GM19240 (cell line): Measurements from ENCODE around the gene FBLN1.
A peak's percentile ranks its signal among the peaks of the same experiment; 100 is the strongest.

Experiments used
- DNase-seq: peaks from one replicate; pipeline ENCODE4 v3.0.0; 2011; ENCODE audit warnings: low spot score; ENCODE audit not compliant: insufficient read length

FBLN1 gene

DNA sequence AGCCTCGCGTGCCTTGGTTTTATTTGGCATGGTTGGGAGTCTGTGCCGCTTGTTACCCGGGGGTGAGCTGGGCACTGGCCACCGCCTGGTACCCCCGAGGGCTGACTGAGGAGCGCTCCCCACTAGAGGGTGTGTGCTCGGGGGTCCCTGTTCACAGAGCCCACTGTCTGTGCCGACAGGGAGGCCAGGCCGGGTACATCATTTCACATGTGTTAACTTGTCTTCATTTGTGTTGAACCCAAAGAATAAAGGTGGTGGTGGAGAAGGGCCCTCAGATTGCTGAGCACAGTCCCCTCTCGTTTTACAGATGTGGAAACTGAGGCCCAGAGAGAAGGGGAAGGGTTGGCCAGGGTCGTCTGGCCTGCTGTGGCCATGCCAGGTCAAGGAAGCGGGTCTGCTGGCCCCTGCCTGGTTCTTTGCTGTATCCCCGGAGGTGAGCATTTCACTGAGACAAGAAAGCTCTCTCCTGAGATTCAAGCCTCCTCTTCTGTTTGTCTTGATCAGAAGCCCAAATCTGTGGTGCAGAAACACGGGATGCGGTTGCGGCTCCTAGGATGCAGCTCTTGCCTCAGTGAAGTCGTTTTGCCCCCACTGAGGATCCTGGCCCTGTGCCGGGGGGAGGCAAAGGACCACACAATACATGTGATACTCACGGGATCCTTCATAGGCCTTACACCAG, 60.8 kb downstream of the FBLN1 start:
- no peak for DNase-seq

- DNase-seq, result no peak
Observed at GRCh38 chr22:45564349-45565030, 61.8 kb downstream of the FBLN1 start.

GRCh38 chr22:45565171-45565570, 62.5 kb downstream of the FBLN1 start:
- DNase-seq, result no peak

DNA sequence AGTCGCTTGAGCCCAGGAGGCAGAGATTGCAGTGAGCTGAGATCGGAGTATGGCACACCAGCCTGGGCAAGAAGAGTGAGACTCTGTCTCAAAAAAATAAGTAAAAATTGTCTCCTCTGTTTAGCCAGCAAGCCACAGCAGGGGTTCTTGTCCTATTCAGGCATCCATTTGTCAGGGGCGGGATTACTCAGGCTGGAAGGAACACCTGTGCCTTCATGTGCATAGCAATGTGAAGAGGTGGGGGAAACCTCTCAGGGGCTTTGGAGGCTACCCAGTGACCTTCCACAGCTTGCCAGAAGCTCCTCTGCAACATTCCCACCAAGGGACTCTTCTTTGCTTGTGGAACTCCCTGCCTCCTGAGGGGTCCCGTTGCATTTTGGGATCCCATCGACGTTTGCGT, 63.3 kb downstream of the FBLN1 start:
- no peak for DNase-seq

DNA sequence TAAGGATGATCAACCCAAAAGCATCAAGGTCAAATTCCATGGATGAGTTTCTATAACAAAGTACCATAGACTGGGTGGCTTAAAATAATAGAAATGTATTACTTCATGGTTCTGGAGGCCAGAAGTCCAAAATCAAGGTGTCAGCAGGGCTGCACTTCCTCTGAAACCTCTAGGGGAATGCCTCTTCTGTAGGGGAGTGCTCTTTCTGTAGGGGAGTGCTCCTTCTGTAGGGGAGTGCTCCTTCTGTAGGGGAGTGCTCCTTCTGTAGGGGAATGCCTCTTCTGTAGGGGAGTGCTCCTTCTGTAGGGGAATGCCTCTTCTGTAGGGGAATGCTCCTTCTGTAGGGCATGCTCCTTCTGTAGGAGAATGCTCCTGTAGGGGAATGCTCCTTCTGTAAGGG, 65.5 kb downstream of the FBLN1 start:
- DNase-seq, result no peak

DNA sequence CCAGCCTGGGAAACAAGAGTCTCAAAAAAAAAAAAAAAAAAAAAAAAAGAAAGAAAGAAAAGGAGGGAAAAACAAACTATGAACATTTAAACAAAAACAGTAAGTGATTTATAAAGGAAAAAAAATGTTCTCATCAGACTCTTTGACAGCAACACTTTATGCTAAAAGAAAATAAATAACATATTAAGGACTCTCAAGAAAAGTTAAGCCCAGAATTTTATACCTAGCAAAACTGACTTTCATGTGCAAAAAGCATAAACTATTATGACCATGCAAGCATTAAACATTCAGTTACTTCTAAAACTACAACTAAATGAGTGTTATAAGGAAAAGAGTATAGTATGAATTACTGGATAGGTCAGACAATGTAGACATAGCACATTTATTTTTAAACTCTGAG, 68.4 kb downstream of the FBLN1 start:
- no peak for DNase-seq

DNA sequence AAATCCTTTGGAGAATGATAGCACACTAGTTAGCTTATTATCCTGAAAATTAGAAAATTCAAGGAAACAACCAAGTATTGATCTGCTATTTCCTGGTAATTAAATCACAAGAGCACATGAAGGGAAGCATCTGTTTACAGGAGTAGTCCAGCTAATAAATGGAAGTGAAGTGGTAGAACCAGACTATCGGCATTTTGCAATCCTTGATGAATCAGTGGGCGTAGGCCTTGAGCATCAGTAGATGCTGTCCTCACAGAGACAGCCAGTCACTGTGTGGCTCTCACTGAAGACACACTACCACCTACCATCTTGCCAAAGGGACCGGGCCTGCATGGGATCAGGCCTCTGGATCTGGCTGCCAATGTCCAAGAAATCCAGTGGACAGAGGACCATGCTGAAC, 69.8 kb downstream of the FBLN1 start:
- DNase-seq, result no peak

GRCh38 chr22:45574069-45574703, 71.5 kb downstream of the FBLN1 start:
- DNase-seq, result no peak

DNA sequence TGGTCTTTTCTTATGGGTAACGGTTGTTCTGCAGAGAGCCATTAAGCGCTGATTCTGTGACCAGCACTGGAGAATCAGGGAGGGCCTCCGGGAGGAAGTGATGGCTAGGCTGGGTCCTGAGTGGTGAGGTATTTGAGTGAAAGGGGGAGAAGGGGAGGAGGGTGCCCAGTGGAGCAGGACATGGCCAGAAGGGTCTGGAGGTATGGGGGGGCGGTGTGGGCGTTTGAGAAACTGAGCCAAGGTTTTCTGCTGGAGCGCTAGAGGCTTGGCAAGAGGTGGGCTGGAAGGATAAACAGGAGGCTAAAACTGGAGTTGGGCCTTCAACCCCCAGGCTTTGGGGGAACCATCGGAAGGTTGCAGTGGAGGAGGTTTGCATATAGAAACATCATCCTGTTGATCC, 72.5 kb downstream of the FBLN1 start:
- no peak for DNase-seq

DNA sequence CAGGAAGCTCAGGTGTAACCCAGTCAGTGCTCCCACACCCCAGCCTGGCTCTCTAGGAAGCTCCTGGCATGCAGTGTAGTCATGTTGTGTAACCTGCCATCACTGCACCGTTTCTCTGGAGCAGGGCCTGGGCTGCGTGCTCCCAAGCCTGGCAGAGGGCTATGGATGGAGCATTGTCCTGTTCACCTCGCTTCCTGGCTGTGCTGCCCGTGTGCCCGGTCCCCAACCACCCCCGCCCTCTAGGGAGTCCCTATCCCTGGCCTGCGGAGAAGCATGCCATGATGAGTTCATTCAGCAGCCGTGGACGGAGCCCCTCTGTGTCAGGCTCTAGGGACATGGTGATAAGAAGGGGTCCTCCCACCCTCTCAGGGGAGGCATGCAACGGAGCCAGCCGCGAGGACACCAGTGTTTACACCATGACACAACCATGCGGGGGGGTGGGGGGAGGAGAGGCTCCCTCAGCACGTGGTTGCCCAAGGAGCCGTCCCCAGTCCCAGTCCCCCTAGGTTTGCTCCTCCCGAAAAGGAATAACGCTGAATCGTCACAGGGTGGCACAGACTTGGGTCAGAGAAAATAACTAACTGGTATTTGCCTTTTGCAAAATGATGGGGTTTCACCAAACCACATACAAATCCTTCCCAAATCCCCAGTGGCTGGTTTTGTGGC, 73.1 kb downstream of the FBLN1 start:
- DNase-seq, result no peak

- DNase-seq, result no peak
Observed at GRCh38 chr22:45576273-45576625, 73.6 kb downstream of the FBLN1 start.

DNA sequence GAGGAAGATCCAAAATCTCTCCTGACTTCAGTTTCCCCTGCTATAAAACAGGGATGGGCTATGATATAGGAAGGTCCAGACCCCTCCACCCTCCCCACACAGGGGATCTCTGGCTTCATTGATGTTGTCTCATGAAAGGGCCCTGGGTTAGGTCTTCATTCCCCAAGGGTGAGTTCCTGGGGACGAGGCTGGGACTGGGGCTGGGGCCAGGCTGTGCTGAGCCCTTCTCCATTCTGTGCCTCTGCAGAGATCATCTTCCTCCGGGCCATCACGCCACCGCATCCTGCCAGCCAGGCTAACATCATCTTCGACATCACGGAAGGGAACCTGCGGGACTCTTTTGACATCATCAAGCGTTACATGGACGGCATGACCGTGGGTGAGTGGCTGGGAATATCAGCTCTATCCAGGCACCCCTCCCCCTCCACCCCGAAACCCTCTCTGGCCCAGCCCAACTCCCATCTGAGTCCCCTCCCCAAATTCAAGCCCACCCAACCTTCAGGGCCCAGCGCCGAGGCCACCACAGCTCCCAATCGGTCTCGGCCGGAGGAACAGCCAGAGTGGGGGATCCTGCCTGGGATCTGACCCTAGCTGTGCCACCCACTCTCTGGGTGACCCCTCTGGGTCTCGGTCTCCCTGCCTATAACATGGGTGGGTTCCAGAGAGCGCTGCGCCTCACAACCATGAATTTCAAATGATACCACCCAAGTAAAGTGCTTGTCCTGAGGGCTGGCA, 74.2 kb downstream of the FBLN1 start:
- no peak for DNase-seq

- DNase-seq, result peak; percentile 75
Observed at GRCh38 chr22:45577746-45578523, 75.3 kb downstream of the FBLN1 start.

DNA sequence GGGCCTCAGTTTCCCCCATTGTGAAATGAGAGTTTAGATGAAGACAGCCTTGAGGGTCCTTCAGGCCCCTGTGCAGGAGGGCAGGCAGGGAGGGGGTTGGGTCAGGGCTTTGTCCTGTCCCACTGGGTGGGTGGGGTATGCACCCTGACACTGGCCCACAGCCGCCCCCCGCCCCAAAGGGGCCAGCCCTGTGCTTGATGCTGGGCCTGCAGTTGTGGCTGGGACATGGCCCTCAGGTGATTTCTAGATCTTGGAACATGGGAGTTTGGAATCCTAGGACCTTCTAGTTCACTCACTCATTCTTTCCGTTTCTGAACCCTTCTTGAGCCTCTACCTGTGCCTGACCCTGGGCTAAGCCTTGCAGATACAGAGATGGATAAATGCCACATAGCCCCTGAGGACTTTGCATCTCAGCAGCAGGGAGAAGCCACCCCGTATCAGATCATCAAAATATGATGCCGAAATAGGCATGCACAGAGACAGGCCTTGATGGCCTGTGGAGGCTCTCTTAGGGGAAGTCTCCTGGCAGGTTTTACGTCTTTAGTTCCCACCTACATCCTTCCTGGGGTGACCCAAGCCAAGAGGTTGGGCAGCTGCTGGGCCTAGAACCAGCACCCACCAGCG, 76.0 kb downstream of the FBLN1 start:
- DNase-seq, result no peak

DNA sequence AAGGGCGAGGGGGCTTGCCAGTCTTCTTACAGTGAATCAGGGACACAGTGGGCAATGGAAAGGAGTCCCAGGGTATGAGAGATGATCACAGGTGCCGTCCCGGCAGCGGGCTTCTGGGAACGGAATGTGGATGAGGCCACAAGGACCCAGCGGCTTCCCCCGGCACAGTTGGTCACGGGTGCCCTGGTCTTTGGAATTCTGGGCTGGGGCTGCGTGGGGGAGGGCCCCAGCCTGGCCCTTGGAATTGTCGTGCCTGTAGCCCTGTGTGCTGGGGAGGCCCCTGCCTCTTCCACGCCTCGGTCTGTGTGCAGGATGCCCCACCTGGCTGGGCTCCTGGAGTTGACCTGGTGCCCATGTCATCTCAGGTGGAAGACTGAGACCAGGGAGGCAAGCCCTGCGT, 76.6 kb downstream of the FBLN1 start:
- no peak for DNase-seq

- DNase-seq, result no peak
Observed at GRCh38 chr22:45579806-45580725, 77.4 kb downstream of the FBLN1 start.

- DNase-seq, result no peak
Observed at GRCh38 chr22:45580726-45581381, 78.2 kb downstream of the FBLN1 start.

- DNase-seq, result no peak
Observed at GRCh38 chr22:45581549-45582080, 78.9 kb downstream of the FBLN1 start.
